ENCODE results near the gene CRYZL1.

DNA sequence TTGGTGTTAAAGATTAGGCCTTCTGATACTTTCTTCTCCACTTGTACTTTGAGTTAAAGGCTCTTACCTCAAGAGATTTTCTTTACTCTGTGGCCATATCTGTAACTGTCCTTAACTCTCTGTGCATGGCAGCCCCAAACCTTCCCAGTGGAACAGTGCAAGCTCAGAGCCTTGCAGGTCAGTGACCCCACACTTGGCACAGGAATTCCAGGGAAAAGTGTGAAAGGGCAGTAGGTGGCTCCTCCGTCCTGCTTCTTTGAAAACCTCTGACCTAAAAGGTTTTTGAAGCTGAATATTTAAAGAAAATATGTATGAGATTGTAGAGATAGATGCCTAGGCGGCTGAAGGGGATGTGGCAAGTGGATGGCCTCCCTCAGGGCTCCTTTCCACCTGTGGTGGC lies 27.1 kb upstream of the CRYZL1 start:
- TF ChIP-seq, protein P1, sequence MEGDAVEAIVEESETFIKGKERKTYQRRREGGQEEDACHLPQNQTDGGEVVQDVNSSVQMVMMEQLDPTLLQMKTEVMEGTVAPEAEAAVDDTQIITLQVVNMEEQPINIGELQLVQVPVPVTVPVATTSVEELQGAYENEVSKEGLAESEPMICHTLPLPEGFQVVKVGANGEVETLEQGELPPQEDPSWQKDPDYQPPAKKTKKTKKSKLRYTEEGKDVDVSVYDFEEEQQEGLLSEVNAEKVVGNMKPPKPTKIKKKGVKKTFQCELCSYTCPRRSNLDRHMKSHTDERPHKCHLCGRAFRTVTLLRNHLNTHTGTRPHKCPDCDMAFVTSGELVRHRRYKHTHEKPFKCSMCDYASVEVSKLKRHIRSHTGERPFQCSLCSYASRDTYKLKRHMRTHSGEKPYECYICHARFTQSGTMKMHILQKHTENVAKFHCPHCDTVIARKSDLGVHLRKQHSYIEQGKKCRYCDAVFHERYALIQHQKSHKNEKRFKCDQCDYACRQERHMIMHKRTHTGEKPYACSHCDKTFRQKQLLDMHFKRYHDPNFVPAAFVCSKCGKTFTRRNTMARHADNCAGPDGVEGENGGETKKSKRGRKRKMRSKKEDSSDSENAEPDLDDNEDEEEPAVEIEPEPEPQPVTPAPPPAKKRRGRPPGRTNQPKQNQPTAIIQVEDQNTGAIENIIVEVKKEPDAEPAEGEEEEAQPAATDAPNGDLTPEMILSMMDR (IDR thresholded peaks at IDR 0.05): no peak
- TF ChIP-seq POLR2A (IDR thresholded peaks at IDR 0.05): no peak

All from testis (tissue), 2 donors.